B cell (primary cell): Measurements from ENCODE around the gene TBC1D14.

Experiments used
- EZH2 ChIP-seq: IDR thresholded peaks from 2 replicates; pipeline ENCODE4 v1.6.1; 2012; ENCODE audit warnings: borderline replicate concordance, low read depth, mild to moderate bottlenecking, moderate library complexity, low read length; ENCODE audit not compliant: insufficient read depth, poor library complexity, severe bottlenecking
- TF ChIP-seq, protein P1 (sequence below): fragments of 200-600 bp; IDR thresholded peaks from one replicate; pipeline ENCODE4 v1.8.0; 2022; ENCODE audit warnings: antibody characterized with exemption, mild to moderate bottlenecking

DNA sequence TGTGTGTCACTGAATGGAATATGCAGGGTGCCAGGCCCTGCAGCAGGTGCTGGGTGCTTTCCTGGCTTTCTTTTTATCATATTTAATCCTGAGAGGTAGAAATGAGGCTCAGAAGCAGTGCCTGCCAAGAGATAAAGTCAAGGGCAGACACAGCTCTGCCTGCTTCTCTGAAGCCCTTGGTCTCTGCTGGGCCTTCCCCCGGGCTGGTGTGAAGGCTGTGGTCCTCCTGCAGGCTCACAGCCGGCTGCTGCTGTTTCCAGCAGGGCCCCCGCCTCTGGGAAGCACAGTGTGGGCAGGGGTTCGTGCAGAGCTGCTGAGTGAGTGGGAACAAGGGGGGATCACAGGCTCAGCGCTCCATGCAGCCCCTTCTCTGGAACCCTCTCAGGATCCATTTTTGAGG lies 49.6 kb downstream of the TBC1D14 start:
- TF ChIP-seq, protein P1, sequence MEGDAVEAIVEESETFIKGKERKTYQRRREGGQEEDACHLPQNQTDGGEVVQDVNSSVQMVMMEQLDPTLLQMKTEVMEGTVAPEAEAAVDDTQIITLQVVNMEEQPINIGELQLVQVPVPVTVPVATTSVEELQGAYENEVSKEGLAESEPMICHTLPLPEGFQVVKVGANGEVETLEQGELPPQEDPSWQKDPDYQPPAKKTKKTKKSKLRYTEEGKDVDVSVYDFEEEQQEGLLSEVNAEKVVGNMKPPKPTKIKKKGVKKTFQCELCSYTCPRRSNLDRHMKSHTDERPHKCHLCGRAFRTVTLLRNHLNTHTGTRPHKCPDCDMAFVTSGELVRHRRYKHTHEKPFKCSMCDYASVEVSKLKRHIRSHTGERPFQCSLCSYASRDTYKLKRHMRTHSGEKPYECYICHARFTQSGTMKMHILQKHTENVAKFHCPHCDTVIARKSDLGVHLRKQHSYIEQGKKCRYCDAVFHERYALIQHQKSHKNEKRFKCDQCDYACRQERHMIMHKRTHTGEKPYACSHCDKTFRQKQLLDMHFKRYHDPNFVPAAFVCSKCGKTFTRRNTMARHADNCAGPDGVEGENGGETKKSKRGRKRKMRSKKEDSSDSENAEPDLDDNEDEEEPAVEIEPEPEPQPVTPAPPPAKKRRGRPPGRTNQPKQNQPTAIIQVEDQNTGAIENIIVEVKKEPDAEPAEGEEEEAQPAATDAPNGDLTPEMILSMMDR: no peak
- TF ChIP-seq EZH2: no peak
